Endothelial cell of umbilical vein (primary cell): ENCODE results near the gene CD248. TPM values are rescaled to one million over a fixed set of nuclear protein-coding genes. Genes with fewer than 3 reads are reported as not detected.

Experiments
- BruUV-seq: library from RNA; stranded (reverse); fragments of 400-500 nt; replicated peaks from 2 replicates; lab custom pipeline; 2021; lab: Mats Ljungman, UMichigan
- CTCF ChIA-PET: fragments of 300-600, 350-600 bp; sonication (Branson Sonifier 250); formaldehyde crosslinking; loops from one replicate; lab custom pipeline; 2021; ENCODE audit warnings: antibody characterized with exemption, inconsistent platforms; lab: Charles Lee
- POLR2A ChIA-PET: fragments of 300-600, 350-600 bp; sonication (Branson Sonifier 250); formaldehyde crosslinking; loops from one replicate; lab custom pipeline; 2021; ENCODE audit warnings: antibody characterized with exemption, inconsistent platforms; lab: Charles Lee
- DNase-seq: peaks from one replicate; pipeline ENCODE4 v3.0.0-alpha.2; 2011; ENCODE audit warnings: low read depth, low spot score
- FAIRE-seq: peaks from 2 replicates; lab custom pipeline; 2011; peaks lifted over from hg19 to GRCh38; lab: Jason Lieb, UNC
- H2AFZ ChIP-seq: 2 replicates; pipeline ENCODE4 v1.6.0; 2012; ENCODE audit warnings: low read depth, low read length, control low read depth, inconsistent platforms
- H3K27ac ChIP-seq: 2 replicates; pipeline ENCODE4 v1.5.1; 2011; ENCODE audit warnings: low read depth, mild to moderate bottlenecking, control low read depth, low read length, moderate library complexity; ENCODE audit not compliant: insufficient read depth
- H3K27me3 ChIP-seq, 2 experiments: 2 replicates each; pipeline versions ENCODE4 v1.6.0 to v1.6.1; 2011; ENCODE audit warnings: low read length in 2 of 2, mixed read lengths in 1 of 2; ENCODE audit not compliant: control insufficient read depth in 2 of 2, insufficient read depth in 2 of 2
- H3K36me3 ChIP-seq, 2 experiments: 2 replicates in 1 of 2; 3 replicates in 1 of 2; pipeline ENCODE4 v1.5.1; 2011; ENCODE audit warnings: low read length in 2 of 2, mild to moderate bottlenecking in 1 of 2, moderate library complexity in 1 of 2; ENCODE audit not compliant: control insufficient read depth in 2 of 2, insufficient read depth in 2 of 2; ENCODE audit errors: extremely low read depth in 1 of 2
- H3K4me1 ChIP-seq: 3 replicates; pipeline ENCODE4 v1.5.1; 2011; ENCODE audit warnings: mild to moderate bottlenecking, low read length; ENCODE audit not compliant: control insufficient read depth, insufficient read depth; ENCODE audit errors: extremely low read depth
- H3K4me2 ChIP-seq: 2 replicates; pipeline ENCODE4 v1.6.1; 2011; ENCODE audit warnings: low read length, control low read depth, mixed read lengths; ENCODE audit not compliant: insufficient read depth
- H3K4me3 ChIP-seq, 3 experiments: fragments of 200-600 bp in 1 of 3; sonication (generic), shearing (Covaris generic) in 1 of 3; replicated peaks in 1 of 3; 2 replicates each; pipeline ENCODE4 v1.5.1; 2011 to 2016; ENCODE audit warnings: control low read depth in 3 of 3, low read length in 3 of 3, mild to moderate bottlenecking in 2 of 3, inconsistent platforms in 1 of 3, low read depth in 1 of 3, moderate library complexity in 1 of 3; ENCODE audit not compliant: insufficient read depth in 1 of 3
- H3K79me2 ChIP-seq: 2 replicates; pipeline ENCODE4 v1.6.0; 2012; ENCODE audit warnings: low read length, inconsistent platforms; ENCODE audit not compliant: control insufficient read depth, insufficient read depth
- H3K9ac ChIP-seq: replicated peaks from 2 replicates; pipeline ENCODE3; 2011; ENCODE audit warnings: low read length, control low read depth; ENCODE audit not compliant: insufficient read depth; ENCODE audit errors: extremely low read depth
- H3K9me1 ChIP-seq: replicated peaks from 3 replicates; pipeline ENCODE4 v1.6.0; 2011; ENCODE audit warnings: mild to moderate bottlenecking, low read length; ENCODE audit not compliant: control insufficient read depth, insufficient read depth; ENCODE audit errors: extremely low read depth
- H3K9me3 ChIP-seq: replicated peaks from 2 replicates; pipeline ENCODE4 v1.5.1; 2012; ENCODE audit warnings: low read length, inconsistent platforms; ENCODE audit not compliant: control insufficient read depth, insufficient read depth
- H4K20me1 ChIP-seq: replicated peaks from 2 replicates; pipeline ENCODE3; 2011; ENCODE audit warnings: mild to moderate bottlenecking, low read length; ENCODE audit not compliant: control insufficient read depth, insufficient read depth; ENCODE audit errors: extremely low read depth
- CTCF ChIP-seq, 2 donors: IDR thresholded peaks; 1 replicate in 1 of 2; 2 replicates in 1 of 2; pipeline ENCODE4 v1.5.1; 2011; ENCODE audit warnings: low read length in 2 of 2, mild to moderate bottlenecking in 2 of 2, moderate library complexity in 2 of 2, control low read depth in 1 of 2, inconsistent platforms in 1 of 2, low read depth in 1 of 2; ENCODE audit not compliant: insufficient read depth in 1 of 2; ENCODE audit errors: extremely low read depth in 1 of 2
- EZH2 ChIP-seq: IDR thresholded peaks from 2 replicates; pipeline ENCODE4 v1.6.1; 2012; ENCODE audit warnings: borderline replicate concordance, low read depth, mild to moderate bottlenecking, moderate library complexity, low read length, inconsistent platforms; ENCODE audit not compliant: severe bottlenecking
- FOS ChIP-seq: IDR thresholded peaks from 2 replicates; pipeline ENCODE4 v1.6.1; 2011; ENCODE audit warnings: mild to moderate bottlenecking, low read length, moderate library complexity, borderline replicate concordance; ENCODE audit not compliant: insufficient read depth
- GATA2 ChIP-seq: IDR thresholded peaks from 2 replicates; pipeline ENCODE4 v1.7.0; 2011; ENCODE audit warnings: low read depth, mild to moderate bottlenecking, moderate library complexity, mixed read lengths, low read length; ENCODE audit not compliant: insufficient read length, insufficient read depth
- JUN ChIP-seq: IDR thresholded peaks from 2 replicates; pipeline ENCODE4 v1.6.1; 2011; ENCODE audit warnings: borderline replicate concordance, low read depth; ENCODE audit not compliant: insufficient read length, insufficient read depth
- MYC ChIP-seq: IDR thresholded peaks from one replicate; pipeline ENCODE4 v1.6.1; 2011; ENCODE audit warnings: mild to moderate bottlenecking, low read depth, low read length
- POLR2A ChIP-seq: IDR thresholded peaks from 2 replicates; pipeline ENCODE4 v1.6.1; 2012; ENCODE audit warnings: low read depth, mild to moderate bottlenecking, control low read depth, low read length
- POLR2AphosphoS5 ChIP-seq: IDR thresholded peaks from 2 replicates; pipeline ENCODE4 v1.6.1; 2012; ENCODE audit warnings: low read depth, mild to moderate bottlenecking, control low read depth, low read length, moderate library complexity; ENCODE audit not compliant: insufficient read depth
- dilution Hi-C: fragments of 300-500 bp; cut with MboI; formaldehyde crosslinking; loops from one replicate; pipeline ENCODE4 v1.15.0; 2019; ENCODE audit warnings: low sequenced_read_pairs; ENCODE audit not compliant: extremely low pct_ligation_motif_present
- intact Hi-C: fragments of 100-400 bp; cut with micrococcal nuclease; formaldehyde crosslinking; loops from one replicate; pipeline ENCODE4 v1.10.0; 2022
- polyA plus RNA-seq, 4 experiments: library from polyadenylated mRNA; depleted of rRNA in 3 of 4; stranded (reverse) in 3 of 4; unstranded in 1 of 4; fragments of >200 nt; gene quantifications; 2 replicates each; pipeline versions ENCODE4 v1.2.1 to v1.2.3, GENCODE V29; 2011 to 2012; ENCODE audit warnings: missing spikeins in 1 of 4
- total RNA-seq: library from RNA; stranded (reverse); gene quantifications from 2 replicates; pipeline ENCODE4 v1.2.3, GENCODE V29; 2021
- TF ChIP-seq, protein P1 (sequence below): IDR thresholded peaks from 2 replicates; pipeline ENCODE4 v1.6.1; 2011; ENCODE audit not compliant: insufficient read depth, insufficient read length

Gene CD248
- total and polyA plus RNA-seq, 2 donors (not counting 3 experiments of a cell fraction or from before 2014, with no cell fraction given), result 0.10 TPM; not detected in 1

DNA sequence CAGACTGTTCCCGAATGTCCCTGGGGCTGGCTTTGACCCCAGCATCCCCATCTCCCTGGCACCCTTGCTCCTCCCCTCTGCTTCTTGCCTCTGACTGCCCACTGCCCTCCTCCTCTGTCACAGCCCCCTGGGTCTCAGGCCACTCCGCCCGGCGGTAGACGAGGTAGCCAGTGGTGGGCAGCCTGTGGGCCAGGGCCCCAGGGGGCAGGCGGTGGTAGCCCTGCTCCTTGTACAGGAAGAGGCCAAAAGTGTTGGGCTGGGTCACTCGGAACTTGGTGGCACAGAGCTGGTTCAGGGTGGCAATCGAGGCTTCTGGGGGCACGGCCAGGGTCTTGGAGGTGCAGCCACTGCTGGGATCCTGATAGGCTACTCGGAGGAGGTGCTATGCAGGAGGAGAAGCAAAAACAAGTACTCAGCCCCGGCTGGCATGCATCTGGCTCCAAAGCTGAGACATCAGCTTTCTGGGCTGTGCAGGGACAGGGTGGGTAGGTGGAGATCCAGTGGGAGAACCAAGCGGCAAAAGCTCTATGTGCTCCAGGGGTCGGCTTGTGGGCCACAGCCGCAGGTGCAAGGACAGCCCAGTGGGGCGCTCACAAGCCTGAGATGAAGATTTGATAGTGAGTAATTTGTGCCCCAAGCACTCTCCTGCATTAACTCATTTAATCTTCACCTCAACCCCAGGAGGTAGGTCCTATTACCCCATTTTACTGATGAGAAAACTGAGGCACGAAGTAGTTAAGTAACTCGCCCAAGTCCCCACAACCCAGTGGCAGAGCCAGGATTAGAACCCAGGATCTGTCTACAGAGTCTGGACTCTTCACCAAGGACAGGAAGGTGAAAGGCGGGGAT lies 15.8 kb upstream of the CD248 start:
- peaks cover 0 to 2% of the 10 kb centered on the region in 2 experiments for H3K36me3 ChIP-seq
- H3K4me1 ChIP-seq, result peaks cover 25% of the 10 kb centered on the region
- no peak for DNase-seq
- TF ChIP-seq EZH2 (no peak), MYC (no peak), JUN (no peak), GATA2 (no peak), POLR2AphosphoS5 (no peak), FOS (no peak), CTCF (IDR thresholded peaks at IDR 0.05; ENCODE audit: extremely low read depth in 1 of 2, insufficient read depth in 1 of 2, low read depth in 1 of 2, low read length in 2 of 2) (no peak), POLR2A (no peak)
- TF ChIP-seq, protein P1, sequence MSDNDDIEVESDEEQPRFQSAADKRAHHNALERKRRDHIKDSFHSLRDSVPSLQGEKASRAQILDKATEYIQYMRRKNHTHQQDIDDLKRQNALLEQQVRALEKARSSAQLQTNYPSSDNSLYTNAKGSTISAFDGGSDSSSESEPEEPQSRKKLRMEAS, result no peak
- ChIA-PET CTCF (interaction anchor here (8.7 kb wide), 1 partner anchor 19 kb away, joined by 225 read pairs; the partner anchor contains the start of gene CD248), POLR2A (no interaction called here)
- no peak overlapping the region for H3K4me3 ChIP-seq
- H3K9me3 ChIP-seq, result no peaks in the 10 kb centered on the region
- no peak for FAIRE-seq
- intact Hi-C loops (no loop called here), dilution Hi-C loops (no loop called here)
- no peak overlapping the region for H3K27ac ChIP-seq
- no peaks in the 10 kb centered on the region for H3K9me1 ChIP-seq
- no peak overlapping the region for H2AFZ ChIP-seq
- no peaks in the 10 kb centered on the region for H3K27me3 ChIP-seq
- no peak overlapping the region for H3K9ac ChIP-seq
- no peaks in the 10 kb centered on the region for H4K20me1 ChIP-seq
- BruUV-seq, result no TSS peak
- no peaks in the 10 kb centered on the region for H3K79me2 ChIP-seq
- no peak overlapping the region for H3K4me2 ChIP-seq
